GM12892 (cell line): ENCODE measurements around the gene GPR153.

Experiments
- POLR2A ChIP-seq: IDR thresholded peaks from 2 replicates; pipeline ENCODE4 v1.6.1; 2011; ENCODE audit warnings: low read depth, low read length, control low read depth
- POLR2AphosphoS5 ChIP-seq: IDR thresholded peaks from 2 replicates; pipeline ENCODE4 v1.6.1; 2011; ENCODE audit warnings: low read depth, low read length, control low read depth

GRCh38 chr1:6207921-6208320, 53.0 kb downstream of the GPR153 start:
- TF ChIP-seq POLR2AphosphoS5 (no peak), POLR2A (no peak)
